Immature natural killer cell (primary cell): ENCODE results near the gene THRB. TPM values are rescaled to one million over a fixed set of nuclear protein-coding genes. Genes with fewer than 3 reads are reported as not detected.

Experiments used
- DNase-seq, 3 donors: peaks; one replicate each; pipeline ENCODE4 v3.0.0; 2022; ENCODE audit warnings: mixed read lengths in 1 of 3
- H3K27ac Mint-ChIP-seq, 6 donors: one replicate each; pipeline ENCODE4 v1.8.0; 2020; ENCODE audit warnings: mixed read lengths in 6 of 6, mild to moderate bottlenecking in 5 of 6, inconsistent platforms in 4 of 6, moderate library complexity in 3 of 6
- H3K27me3 Mint-ChIP-seq, 3 donors: one replicate each; pipeline ENCODE4 v1.8.0; 2020 to 2021; ENCODE audit warnings: low read depth in 3 of 3, mild to moderate bottlenecking in 3 of 3, mixed read lengths in 3 of 3, moderate library complexity in 3 of 3, inconsistent platforms in 1 of 3
- H3K36me3 Mint-ChIP-seq, 3 donors: one replicate each; pipeline ENCODE4 v1.8.0; 2020; ENCODE audit warnings: mixed read lengths in 3 of 3, inconsistent platforms in 2 of 3, mild to moderate bottlenecking in 2 of 3
- H3K4me1 Mint-ChIP-seq, 2 donors: one replicate each; pipeline ENCODE4 v1.8.0; 2020; ENCODE audit warnings: inconsistent platforms in 2 of 2, mild to moderate bottlenecking in 2 of 2, mixed read lengths in 2 of 2, moderate library complexity in 1 of 2
- H3K4me3 Mint-ChIP-seq, 5 donors: one replicate each; pipeline ENCODE4 v1.8.0; 2020; ENCODE audit warnings: mild to moderate bottlenecking in 5 of 5, mixed read lengths in 5 of 5, inconsistent platforms in 3 of 5, moderate library complexity in 3 of 5
- H3K9me3 Mint-ChIP-seq, 6 donors: one replicate each; pipeline ENCODE4 v1.8.0; 2020; ENCODE audit warnings: mild to moderate bottlenecking in 6 of 6, mixed read lengths in 6 of 6, inconsistent platforms in 4 of 6, moderate library complexity in 3 of 6
- polyA plus RNA-seq, 3 donors: library from polyadenylated mRNA; unstranded; fragments of 300-500 nt; fragmentation: Illumina TruSeq; gene quantifications; one replicate each; pipeline ENCODE4 v1.2.3, GENCODE V29; 2021

Gene THRB
- polyA plus RNA-seq, 3 donors from 2014 or later, result not detected

DNA sequence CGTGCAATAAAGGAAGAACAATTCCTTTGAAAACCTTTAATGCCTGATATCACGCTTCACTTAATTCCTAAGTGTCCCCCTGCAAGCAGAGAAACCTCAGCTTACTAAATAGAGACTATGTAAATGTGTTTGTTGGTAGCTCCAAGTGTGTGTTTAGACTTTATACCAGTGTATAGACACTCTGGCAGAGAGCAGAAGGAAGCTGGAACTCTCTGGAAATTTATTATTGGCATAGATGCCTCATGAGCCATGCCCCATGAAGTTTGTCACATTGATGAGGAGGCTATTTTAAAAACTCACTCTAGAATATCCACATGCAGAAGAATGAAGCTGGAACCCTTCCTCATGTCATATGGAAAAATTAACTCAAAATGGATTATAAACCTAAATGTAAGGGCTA is 99.9 kb downstream of the THRB start:
- Mint-ChIP-seq H3K4me1 (no peaks in the 10 kb centered on the region), H3K27ac (no peak overlapping the region), H3K36me3 (no peaks in the 10 kb centered on the region), H3K27me3 (peaks cover 0 to 3% (median 2%) of the 10 kb centered on the region in 3 donors), H3K9me3 (peaks cover 0 to 17% (median 8%) of the 10 kb centered on the region in 6 donors), H3K4me3 (no peak overlapping the region)
- no peak for DNase-seq

DNA sequence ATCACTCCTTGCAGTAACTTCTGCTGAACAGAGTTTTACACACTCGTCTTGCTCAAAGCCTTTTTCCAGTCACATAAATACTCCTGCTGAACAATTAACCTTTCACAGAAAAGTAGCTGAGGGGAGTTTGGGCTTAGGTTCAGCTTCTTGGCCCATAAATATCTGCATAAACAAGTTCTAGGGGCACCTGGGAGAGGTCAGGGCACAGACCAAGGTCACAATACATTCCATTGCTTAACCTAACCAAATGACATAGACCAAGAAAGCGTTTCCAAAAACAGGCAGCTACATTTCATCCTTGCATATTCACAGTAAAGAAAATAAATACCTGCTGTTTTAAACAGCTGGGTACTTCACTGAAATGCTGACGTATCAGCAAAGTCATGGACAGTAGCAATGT is 101.3 kb downstream of the THRB start:
- Mint-ChIP-seq H3K4me1 (no peaks in the 10 kb centered on the region), H3K27ac (no peak overlapping the region), H3K36me3 (no peaks in the 10 kb centered on the region), H3K27me3 (peaks cover 0 to 5% (median 2%) of the 10 kb centered on the region in 3 donors), H3K4me3 (no peak overlapping the region), H3K9me3 (peaks cover 0 to 21% (median 5%) of the 10 kb centered on the region in 6 donors)
- DNase-seq, result no peak

DNA sequence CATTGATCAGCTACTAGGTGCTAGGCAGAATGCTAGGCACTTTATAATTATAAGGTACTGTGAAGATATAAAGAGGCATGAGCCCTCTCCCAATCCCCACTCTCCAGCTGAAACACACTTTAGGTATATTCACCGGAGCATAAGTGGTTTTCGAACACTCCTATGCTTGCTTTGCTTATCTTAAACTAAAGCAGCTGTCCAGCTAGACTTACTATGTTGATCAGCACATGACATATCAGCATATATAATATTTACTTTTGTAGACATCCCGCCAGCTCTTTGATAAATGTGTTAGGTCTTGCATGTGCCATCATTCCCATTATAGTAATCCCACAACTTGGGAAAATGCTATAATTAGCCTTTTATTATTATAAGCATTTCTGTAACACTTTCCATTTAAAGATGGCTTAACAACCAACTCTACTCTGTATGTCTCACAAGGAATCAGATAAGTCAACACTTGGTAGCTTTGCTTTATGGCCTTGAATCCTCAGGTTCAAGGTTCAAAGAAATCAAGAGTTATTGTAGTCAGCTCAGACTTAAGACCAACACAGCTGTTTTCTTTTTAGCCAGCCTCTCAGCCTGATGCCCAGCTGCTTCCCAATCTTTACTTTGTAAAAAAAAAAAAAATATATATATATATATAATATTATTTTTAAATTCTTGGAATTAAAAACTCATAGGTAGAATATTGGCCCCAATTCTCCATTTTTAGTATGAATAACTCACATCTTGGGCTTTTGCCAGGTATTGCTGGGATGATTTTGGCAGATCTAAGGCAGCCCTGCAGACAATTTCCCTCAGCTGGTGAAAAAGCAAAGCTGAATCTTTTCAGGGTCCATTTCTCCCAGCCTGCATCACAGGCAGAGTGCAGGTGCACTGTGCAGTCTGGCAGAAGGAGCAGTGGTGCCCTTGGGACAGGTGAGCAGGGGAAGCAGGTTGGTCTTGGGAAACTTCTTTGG is 104.2 kb downstream of the THRB start:
- no peak overlapping the region for H3K27ac Mint-ChIP-seq
- H3K9me3 Mint-ChIP-seq, result peaks cover 0 to 12% (median 3%) of the 10 kb centered on the region in 6 donors
- H3K4me1 Mint-ChIP-seq, result no peaks in the 10 kb centered on the region
- H3K4me3 Mint-ChIP-seq, result no peak overlapping the region
- H3K27me3 Mint-ChIP-seq, result peaks cover 0 to 2% (median 2%) of the 10 kb centered on the region in 3 donors
- no peaks in the 10 kb centered on the region for H3K36me3 Mint-ChIP-seq
- no peak for DNase-seq

DNA sequence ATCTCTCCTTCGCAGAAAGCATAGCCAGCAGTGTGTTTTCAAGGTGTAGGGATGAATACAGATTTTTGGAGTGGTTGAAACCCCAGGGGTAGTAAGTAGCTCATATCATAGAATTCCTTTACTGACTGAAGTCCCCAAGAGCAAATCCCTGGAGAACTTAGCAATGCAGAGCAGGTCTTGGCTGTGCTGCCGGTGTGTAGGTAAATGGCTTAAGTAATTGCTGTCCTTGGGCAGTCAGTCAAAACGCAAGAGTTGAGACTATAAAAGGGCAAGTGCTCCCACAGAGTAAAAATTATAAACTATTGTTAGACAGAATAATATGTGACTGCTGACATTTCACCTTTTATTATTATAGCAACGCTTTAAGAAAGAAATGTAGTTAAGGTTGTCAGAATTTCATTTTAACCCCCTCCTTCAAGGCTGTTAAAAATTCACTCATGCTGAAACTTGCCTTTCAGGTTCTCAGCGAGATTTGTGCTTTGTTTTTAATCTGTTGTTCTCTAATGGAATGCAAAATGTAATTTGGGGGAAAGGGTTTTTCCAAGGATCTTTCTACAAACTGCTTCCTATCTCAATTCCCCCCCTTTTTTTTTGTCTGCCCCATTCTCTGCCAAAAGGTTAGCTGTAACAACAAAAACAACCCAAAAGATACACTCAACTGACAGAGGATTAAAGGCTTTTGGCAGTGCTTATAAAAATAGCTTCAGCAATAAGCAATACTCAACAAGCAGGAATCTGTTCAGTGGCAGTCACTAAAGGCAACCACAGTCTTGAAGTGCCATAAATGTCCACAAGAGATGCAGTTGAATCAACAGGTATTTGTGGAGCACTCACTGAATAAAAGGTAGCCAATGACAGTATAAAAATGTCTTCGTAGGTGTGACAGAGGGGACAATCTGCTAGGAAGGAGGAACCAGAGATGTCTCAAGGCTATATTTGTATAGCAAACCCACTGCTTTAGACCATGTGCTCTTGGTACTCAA is 105.3 kb downstream of the THRB start:
- Mint-ChIP-seq H3K27ac (no peak overlapping the region), H3K4me1 (no peaks in the 10 kb centered on the region), H3K9me3 (peaks cover 0 to 11% (median 3%) of the 10 kb centered on the region in 6 donors), H3K4me3 (no peak overlapping the region), H3K36me3 (no peaks in the 10 kb centered on the region), H3K27me3 (peaks cover 0 to 2% (median 2%) of the 10 kb centered on the region in 3 donors)
- DNase-seq, result no peak

DNA sequence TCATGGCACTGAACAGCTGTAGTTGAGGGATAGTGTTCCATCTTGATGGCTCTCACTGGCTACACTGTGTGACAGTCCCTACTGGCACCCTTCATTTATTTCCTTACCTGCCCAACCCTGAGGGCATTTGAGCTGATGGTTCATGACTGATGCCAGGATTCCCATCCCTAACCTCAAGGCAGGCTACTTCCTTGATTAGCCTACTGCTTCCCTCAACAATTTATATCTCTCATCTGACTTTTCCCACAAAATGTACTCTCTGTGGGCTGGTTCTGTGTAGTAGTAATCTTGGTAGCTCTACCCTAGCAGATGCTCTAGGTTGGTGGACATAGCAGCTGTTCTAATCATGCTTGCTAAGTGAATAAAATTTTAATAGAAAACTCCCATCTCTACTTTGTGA is 106.0 kb downstream of the THRB start:
- H3K4me3 Mint-ChIP-seq, result no peak overlapping the region
- H3K27ac Mint-ChIP-seq, result no peak overlapping the region
- no peaks in the 10 kb centered on the region for H3K36me3 Mint-ChIP-seq
- no peak for DNase-seq
- H3K9me3 Mint-ChIP-seq, result peaks cover 0 to 9% (median 3%) of the 10 kb centered on the region in 6 donors
- peaks cover 0 to 2% (median 2%) of the 10 kb centered on the region in 3 donors for H3K27me3 Mint-ChIP-seq
- H3K4me1 Mint-ChIP-seq, result no peaks in the 10 kb centered on the region

DNA sequence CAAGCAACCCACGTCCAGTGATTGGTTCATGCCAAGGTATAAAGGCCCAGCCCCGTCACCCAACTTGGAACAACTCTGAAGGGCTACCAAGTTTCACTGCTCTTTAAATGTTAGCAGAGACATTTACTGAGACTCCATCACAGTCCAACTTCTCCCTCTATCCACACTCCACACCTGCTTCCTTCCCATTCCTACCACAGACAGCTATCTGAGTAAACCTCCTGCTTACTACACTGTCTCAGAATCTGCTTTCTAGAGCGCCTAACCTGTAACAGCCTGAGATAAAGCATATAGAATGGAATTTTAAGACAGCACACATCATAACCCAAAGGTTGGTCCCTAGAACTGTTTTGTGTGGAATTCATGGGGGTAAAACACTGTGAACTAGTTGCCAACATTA is 106.5 kb downstream of the THRB start:
- DNase-seq, result no peak
- no peak overlapping the region for H3K27ac Mint-ChIP-seq
- H3K36me3 Mint-ChIP-seq, result no peaks in the 10 kb centered on the region
- no peaks in the 10 kb centered on the region for H3K4me1 Mint-ChIP-seq
- H3K4me3 Mint-ChIP-seq, result no peak overlapping the region
- H3K27me3 Mint-ChIP-seq, result peaks cover 0 to 2% (median 2%) of the 10 kb centered on the region in 3 donors
- peaks cover 0 to 8% (median 3%) of the 10 kb centered on the region in 6 donors for H3K9me3 Mint-ChIP-seq

DNA sequence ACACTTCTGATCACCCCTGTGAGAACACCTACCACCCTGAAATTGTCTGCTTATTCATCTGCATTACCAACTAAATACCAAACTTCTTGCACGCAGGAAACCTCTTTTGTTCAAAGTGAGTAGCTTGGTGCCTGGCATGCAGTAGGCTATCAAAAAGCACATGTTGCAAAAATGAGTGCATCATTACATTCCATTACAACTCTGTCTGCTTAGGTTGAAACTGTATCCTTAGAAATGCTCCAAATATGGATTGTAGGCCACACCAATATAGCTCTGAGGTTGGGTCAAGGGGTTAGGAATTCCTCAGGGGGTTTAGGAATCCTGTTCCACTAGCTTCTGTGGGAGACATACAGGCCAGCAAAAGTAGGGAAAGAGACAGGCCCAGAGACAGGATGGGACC is 107.2 kb downstream of the THRB start:
- H3K4me3 Mint-ChIP-seq, result no peak overlapping the region
- DNase-seq, result no peak
- peaks cover 0 to 2% (median 2%) of the 10 kb centered on the region in 3 donors for H3K27me3 Mint-ChIP-seq
- no peaks in the 10 kb centered on the region for H3K36me3 Mint-ChIP-seq
- H3K27ac Mint-ChIP-seq, result no peak overlapping the region
- H3K4me1 Mint-ChIP-seq, result no peaks in the 10 kb centered on the region
- H3K9me3 Mint-ChIP-seq, result peaks cover 0 to 4% (median 0%) of the 10 kb centered on the region in 6 donors

DNA sequence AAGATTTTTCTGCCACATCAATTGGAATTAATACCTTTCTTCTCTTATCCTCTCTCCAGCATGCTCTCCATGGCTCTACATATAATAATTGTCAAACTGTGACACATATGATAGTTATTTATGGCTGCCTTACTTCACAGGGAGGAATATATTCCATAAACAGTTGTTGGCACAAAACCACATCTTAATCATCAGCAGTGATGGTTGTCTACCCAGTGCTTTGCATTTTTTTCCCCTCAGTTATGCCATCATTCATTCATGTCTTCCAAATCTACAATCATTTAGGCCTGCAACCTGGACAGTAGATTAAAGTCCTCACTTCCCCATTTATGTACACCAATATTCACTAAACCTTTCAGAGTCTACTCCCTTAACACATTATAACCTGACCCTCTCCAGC is 107.7 kb downstream of the THRB start:
- Mint-ChIP-seq H3K4me1 (no peaks in the 10 kb centered on the region), H3K36me3 (no peaks in the 10 kb centered on the region), H3K27ac (no peak overlapping the region)

DNA sequence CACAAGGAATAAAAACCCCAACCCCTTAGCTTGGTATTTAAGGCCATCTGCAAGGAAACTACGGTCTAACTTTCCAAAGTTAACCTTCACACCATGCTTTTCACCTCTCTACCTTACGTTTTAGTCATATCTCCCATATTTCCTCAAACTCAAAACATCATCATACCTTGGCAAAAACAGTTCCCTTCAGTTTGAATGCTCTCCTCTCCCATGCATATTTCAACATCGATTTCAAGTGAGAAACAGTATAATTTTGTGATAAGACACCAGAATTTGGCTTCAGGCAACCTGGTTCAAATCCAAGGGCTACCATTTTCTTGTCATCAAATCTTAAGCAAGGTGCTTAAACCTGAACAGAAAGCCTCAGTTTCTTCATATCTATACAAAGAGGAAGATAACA is 108.2 kb downstream of the THRB start:
- Mint-ChIP-seq H3K27ac (no peak overlapping the region), H3K9me3 (peaks cover 0 to 4% (median 0%) of the 10 kb centered on the region in 6 donors), H3K27me3 (peaks cover 0 to 2% (median under 1%) of the 10 kb centered on the region in 3 donors), H3K4me3 (no peak overlapping the region), H3K36me3 (no peaks in the 10 kb centered on the region), H3K4me1 (no peaks in the 10 kb centered on the region)
- DNase-seq, result no peak

More for the DNA sequence above, 107.7 kb downstream of the THRB start:
- no peak for DNase-seq
- Mint-ChIP-seq H3K27me3 (peaks cover 0 to 2% (median 2%) of the 10 kb centered on the region in 3 donors), H3K9me3 (peaks cover 0 to 4% (median 0%) of the 10 kb centered on the region in 6 donors), H3K4me3 (no peak overlapping the region)

DNA sequence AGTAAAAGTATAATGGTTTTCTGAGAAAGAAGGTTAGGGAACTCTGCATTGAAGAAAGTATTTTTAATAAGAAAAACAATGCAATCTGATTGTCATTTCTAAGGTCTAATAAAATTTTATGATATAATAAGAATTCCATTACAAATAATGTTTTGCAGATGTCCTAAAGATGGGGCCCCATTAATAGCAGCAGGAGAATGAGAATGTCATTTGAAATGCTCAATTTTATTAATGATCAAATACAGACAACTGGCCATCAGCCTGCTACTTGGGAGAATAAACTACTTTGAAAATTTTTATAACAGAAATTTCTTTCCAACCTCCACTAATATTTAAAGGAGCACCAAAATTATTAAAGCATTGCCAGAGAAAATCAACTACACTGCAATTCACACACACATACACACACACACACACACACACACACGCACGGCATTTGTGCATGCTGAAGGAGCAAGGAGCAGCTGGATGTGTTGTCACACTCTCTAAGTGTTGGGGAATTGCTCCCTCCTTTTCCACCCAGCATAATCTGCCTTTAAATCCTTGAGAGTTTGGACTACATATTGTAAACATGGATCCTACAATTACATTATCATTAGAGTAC is 109.5 kb downstream of the THRB start:
- Mint-ChIP-seq H3K4me1 (no peaks in the 10 kb centered on the region), H3K4me3 (no peak overlapping the region), H3K9me3 (peaks cover 0 to 8% (median 0%) of the 10 kb centered on the region in 6 donors), H3K27me3 (peaks cover 0 to 2% (median 0%) of the 10 kb centered on the region in 3 donors), H3K36me3 (no peaks in the 10 kb centered on the region), H3K27ac (no peak overlapping the region)
- DNase-seq, result no peak

DNA sequence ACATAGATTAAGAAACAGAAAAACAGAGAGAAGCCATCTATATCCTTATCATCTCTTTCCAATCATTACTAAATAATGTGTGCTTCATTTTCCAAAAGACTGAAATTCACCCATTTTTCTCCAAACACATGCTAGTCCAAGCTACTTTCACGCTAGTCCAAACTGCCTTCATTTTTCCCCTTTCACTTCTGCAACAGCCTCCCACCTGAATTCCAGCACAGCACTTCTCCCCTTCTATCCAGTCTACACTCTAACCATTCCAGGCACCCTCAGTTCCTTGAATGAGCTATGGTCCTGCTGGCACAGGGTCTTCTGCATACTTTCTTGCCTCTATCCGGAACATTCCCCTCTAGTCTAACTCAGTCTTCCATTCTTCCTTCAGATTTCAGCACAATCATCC is 112.0 kb downstream of the THRB start:
- H3K36me3 Mint-ChIP-seq, result no peaks in the 10 kb centered on the region
- H3K27me3 Mint-ChIP-seq, result no peaks in the 10 kb centered on the region
- no peak for DNase-seq
- no peak overlapping the region for H3K4me3 Mint-ChIP-seq
- peaks cover 0 to 8% (median under 1%) of the 10 kb centered on the region in 6 donors for H3K9me3 Mint-ChIP-seq
- H3K27ac Mint-ChIP-seq, result no peak overlapping the region
- no peaks in the 10 kb centered on the region for H3K4me1 Mint-ChIP-seq

DNA sequence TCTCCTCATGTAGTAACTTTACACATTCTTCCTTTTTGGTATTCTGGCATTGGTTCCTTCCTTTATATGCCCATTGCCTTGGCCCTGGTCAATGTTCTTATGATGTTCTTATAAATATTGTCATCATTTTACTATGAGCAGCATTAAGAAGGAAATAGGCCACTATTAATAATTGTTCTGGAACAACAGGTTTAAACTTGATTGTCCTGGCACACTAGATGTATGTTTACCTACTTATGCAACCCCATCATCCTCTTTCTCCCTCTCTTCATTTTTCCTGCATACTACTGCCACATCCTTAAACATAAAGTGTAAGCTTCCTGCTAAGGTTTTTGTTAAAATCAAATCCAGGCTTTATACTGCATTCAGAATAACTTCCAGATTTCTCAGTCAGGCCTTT is 114.7 kb downstream of the THRB start:
- Mint-ChIP-seq H3K4me3 (no peak overlapping the region), H3K9me3 (peaks cover 0 to 10% (median 1%) of the 10 kb centered on the region in 6 donors), H3K27me3 (no peaks in the 10 kb centered on the region), H3K4me1 (no peaks in the 10 kb centered on the region), H3K36me3 (no peaks in the 10 kb centered on the region), H3K27ac (no peak overlapping the region)
- DNase-seq, result no peak

DNA sequence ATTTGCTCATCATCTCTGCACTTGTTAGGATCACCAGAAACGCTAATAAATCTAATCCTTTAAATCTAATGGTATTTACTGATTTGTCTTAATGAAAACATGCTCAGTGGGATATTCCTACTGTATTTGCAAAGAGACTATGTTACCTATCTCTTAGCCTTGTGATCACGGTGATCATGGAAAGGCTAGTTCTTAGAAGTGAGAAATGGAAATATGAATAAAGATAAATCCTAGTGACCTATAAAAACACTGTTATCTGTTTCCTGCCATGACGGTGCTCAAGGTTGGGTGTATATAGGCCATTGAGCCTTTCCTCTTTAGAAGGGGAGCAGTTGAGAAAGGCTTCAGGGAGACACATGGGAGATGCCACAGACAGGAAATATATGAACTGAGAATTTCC is 116.3 kb downstream of the THRB start:
- H3K4me1 Mint-ChIP-seq, result no peaks in the 10 kb centered on the region
- peaks cover 0 to 10% (median 1%) of the 10 kb centered on the region in 6 donors for H3K9me3 Mint-ChIP-seq
- no peak overlapping the region for H3K27ac Mint-ChIP-seq
- no peaks in the 10 kb centered on the region for H3K36me3 Mint-ChIP-seq
- no peak overlapping the region for H3K4me3 Mint-ChIP-seq
- H3K27me3 Mint-ChIP-seq, result no peaks in the 10 kb centered on the region
- no peak for DNase-seq
